ENCODE measurements around the gene COL13A1.

- TF ChIP-seq, protein P1, sequence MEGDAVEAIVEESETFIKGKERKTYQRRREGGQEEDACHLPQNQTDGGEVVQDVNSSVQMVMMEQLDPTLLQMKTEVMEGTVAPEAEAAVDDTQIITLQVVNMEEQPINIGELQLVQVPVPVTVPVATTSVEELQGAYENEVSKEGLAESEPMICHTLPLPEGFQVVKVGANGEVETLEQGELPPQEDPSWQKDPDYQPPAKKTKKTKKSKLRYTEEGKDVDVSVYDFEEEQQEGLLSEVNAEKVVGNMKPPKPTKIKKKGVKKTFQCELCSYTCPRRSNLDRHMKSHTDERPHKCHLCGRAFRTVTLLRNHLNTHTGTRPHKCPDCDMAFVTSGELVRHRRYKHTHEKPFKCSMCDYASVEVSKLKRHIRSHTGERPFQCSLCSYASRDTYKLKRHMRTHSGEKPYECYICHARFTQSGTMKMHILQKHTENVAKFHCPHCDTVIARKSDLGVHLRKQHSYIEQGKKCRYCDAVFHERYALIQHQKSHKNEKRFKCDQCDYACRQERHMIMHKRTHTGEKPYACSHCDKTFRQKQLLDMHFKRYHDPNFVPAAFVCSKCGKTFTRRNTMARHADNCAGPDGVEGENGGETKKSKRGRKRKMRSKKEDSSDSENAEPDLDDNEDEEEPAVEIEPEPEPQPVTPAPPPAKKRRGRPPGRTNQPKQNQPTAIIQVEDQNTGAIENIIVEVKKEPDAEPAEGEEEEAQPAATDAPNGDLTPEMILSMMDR (IDR thresholded peaks at IDR 0.05) = no peak
- TF ChIP-seq POLR2A (IDR thresholded peaks at IDR 0.05) = no peak
These were observed 33.9 kb upstream of the COL13A1 start for GRCh38 chr10:69767793-69768192.
